Epithelial cell of umbilical artery (primary cell): Measurements from ENCODE around the gene MMUT. TPM values are rescaled to one million over a fixed set of nuclear protein-coding genes. Genes with fewer than 3 reads are reported as not detected.

ENCODE experiments used
- total RNA-seq: library from RNA; depleted of rRNA; stranded (reverse); fragments of >200 nt; gene quantifications from 2 replicates; pipeline ENCODE4 v1.2.3, GENCODE V29; 2014

The MMUT gene
- total RNA-seq: 17.2 and 17.5 TPM in 2 replicates

DNA sequence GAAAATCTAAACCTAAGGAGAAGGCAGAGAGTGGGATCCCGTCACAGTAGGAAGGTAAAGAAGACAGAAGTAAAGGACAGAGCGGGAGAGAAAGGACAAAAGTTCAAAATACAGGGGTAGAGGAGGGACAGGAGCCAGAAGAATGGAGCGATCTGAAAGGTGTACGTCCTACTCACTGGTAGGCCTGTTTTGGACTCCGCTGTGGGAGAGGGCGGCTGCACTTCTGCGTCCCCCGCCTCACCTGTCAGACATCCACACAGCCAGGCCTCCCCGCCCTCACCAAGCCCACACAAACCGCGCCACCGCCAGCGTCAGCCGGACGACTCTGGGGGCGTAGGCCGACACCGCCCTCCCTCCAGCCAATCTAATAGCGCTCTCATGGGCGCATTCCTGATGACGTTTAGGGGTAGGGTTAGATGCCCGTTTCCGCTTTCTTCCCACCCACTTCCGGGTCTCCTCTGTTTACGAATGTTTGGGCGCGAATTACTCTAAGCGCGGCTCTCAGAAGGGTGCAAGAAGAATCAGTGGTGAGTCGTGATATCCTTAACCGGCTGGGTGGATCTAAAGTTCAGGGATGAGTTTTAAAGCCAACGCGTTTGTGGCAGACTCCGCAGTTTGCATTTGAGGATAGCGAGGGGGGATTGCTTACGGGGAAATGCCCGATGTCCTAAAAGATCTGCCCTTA is at the start of gene MMUT, which contains the start of gene CENPQ:
Gene MMUT (minus strand): TSS at position 327 of the 685 bp plus-strand sequence. CDS start 3,787 bp downstream, outside the sequence.
Gene CENPQ (plus strand): TSS at position 444 of the 685 bp plus-strand sequence. CDS start 6,807 bp downstream, outside the sequence.

DNA sequence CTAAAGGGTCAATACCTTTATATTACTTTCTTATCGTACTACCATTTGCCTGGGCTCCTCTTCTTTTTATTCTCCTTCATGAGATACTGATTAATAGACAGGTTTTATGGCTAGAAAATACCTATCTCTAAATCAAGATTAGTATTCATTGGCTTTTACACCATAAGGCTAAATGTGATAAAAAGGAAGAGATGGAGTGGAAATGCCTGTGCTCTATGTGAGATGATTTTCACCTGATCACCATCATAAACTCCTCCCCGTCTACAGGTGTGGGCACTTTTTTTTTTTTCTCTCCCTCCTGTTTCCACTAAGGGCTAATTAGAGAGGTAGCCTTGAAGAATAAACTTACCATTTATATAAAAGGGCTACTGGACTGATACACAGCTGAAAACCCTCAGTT is 36.6 kb upstream of the MMUT start, which contains the start of gene GLYATL3:
Gene GLYATL3 (plus strand): TSS at position 301 of the 400 bp plus-strand sequence. CDS start 12,068 bp downstream, outside the sequence.

Other genes starting within 250 kb of the MMUT start
- 6.4 and 6.5 TPM in 2 replicates for gene CENPQ, start 117 bp upstream of the MMUT start, total RNA-seq
- not detected in 2 replicates for gene GLYATL3, start 36.7 kb upstream of the MMUT start, total RNA-seq
- 2.6 and 2.7 TPM in 2 replicates for gene C6orf141, start 87.4 kb upstream of the MMUT start, total RNA-seq
- gene RHAG, start 173.6 kb upstream of the MMUT start, total RNA-seq: not detected in 2 replicates